ENCODE measurements around the gene HMCN2. TPM values are rescaled to one million over a fixed set of nuclear protein-coding genes. Genes with fewer than 3 reads are reported as not detected.

The HMCN2 gene
- total and polyA plus RNA-seq, 4 donors, result 0.24 to 1.8 (median 0.29) TPM

- WGBS, result 87% methylated on average over 16 of the region's 16 CpGs
- Histone ChIP-seq H3K4me1 (ENCODE audit: control insufficient read depth in 4 of 4, insufficient read depth in 4 of 4, low read length in 3 of 4) (no peaks in the 10 kb centered on the region), H3K9ac (ENCODE audit: low read depth in 1 of 2, low read length in 2 of 2) (no peak overlapping the region), H3K9me3 (ENCODE audit: control insufficient read depth in 4 of 4, low read length in 3 of 4) (no peaks in the 10 kb centered on the region), H3K27me3 (ENCODE audit: control insufficient read depth in 4 of 4, insufficient read depth in 4 of 4, low read length in 3 of 4) (no peaks in the 10 kb centered on the region), H3K4me3 (ENCODE audit: low read depth in 1 of 3, low read length in 3 of 3) (no peak overlapping the region), H3K27ac (ENCODE audit: low read depth in 1 of 2, low read length in 2 of 2) (no peak overlapping the region), H3K36me3 (ENCODE audit: control insufficient read depth in 4 of 4, insufficient read depth in 3 of 4, low read depth in 1 of 4, low read length in 3 of 4) (peaks cover 11 to 85% (median 46%) of the 10 kb centered on the region in 4 donors)
- DNase-seq (ENCODE audit: low spot score), result no peak
- no peak for TF ChIP-seq HNF4G (IDR thresholded peaks at IDR 0.05)
- TF ChIP-seq EGR1 (IDR thresholded peaks at IDR 0.05; ENCODE audit: low read depth in 2 of 2), result no peak
- no peak for TF ChIP-seq HNF4A (conservative IDR thresholded peaks at IDR 0.05)
- TF ChIP-seq NR2F2 (IDR thresholded peaks at IDR 0.05), result no peak
- TF ChIP-seq, protein P1, sequence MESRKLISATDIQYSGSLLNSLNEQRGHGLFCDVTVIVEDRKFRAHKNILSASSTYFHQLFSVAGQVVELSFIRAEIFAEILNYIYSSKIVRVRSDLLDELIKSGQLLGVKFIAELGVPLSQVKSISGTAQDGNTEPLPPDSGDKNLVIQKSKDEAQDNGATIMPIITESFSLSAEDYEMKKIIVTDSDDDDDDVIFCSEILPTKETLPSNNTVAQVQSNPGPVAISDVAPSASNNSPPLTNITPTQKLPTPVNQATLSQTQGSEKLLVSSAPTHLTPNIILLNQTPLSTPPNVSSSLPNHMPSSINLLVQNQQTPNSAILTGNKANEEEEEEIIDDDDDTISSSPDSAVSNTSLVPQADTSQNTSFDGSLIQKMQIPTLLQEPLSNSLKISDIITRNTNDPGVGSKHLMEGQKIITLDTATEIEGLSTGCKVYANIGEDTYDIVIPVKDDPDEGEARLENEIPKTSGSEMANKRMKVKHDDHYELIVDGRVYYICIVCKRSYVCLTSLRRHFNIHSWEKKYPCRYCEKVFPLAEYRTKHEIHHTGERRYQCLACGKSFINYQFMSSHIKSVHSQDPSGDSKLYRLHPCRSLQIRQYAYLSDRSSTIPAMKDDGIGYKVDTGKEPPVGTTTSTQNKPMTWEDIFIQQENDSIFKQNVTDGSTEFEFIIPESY (IDR thresholded peaks at IDR 0.05), result no peak
- TF ChIP-seq TAF1 (conservative IDR thresholded peaks at IDR 0.05), result no peak
- TF ChIP-seq, protein P2, sequence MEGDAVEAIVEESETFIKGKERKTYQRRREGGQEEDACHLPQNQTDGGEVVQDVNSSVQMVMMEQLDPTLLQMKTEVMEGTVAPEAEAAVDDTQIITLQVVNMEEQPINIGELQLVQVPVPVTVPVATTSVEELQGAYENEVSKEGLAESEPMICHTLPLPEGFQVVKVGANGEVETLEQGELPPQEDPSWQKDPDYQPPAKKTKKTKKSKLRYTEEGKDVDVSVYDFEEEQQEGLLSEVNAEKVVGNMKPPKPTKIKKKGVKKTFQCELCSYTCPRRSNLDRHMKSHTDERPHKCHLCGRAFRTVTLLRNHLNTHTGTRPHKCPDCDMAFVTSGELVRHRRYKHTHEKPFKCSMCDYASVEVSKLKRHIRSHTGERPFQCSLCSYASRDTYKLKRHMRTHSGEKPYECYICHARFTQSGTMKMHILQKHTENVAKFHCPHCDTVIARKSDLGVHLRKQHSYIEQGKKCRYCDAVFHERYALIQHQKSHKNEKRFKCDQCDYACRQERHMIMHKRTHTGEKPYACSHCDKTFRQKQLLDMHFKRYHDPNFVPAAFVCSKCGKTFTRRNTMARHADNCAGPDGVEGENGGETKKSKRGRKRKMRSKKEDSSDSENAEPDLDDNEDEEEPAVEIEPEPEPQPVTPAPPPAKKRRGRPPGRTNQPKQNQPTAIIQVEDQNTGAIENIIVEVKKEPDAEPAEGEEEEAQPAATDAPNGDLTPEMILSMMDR (IDR thresholded peaks at IDR 0.05; ENCODE audit: low read depth, low read length, missing input control), result no peak
- TF ChIP-seq, protein P3, sequence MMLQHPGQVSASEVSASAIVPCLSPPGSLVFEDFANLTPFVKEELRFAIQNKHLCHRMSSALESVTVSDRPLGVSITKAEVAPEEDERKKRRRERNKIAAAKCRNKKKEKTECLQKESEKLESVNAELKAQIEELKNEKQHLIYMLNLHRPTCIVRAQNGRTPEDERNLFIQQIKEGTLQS (IDR thresholded peaks at IDR 0.05), result no peak
Observed at GRCh38 chr9:130480673-130481072, 215.1 kb downstream of the HMCN2 start.

DNA sequence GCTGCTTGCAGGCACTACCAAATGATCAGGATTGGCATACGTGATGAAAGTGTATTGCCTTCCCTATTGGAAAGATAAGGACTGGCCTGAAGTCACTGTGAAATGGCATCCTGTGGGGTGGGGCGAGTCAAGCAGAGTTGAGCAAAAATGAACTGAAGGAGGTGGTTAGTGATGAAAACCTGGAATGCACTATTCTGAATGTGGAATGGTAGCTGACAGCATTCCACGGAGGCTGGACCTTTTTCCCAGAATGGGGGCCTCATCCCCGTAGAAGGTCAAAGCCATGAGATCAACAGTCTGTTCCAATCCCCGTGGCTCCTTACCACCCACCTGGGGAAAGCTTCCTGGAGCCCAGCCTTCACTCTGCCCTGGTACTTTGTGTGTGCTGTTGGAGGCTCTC lies 216.9 kb downstream of the HMCN2 start:
- H3K36me3 ChIP-seq (ENCODE audit: control insufficient read depth in 4 of 4, insufficient read depth in 3 of 4, low read depth in 1 of 4, low read length in 3 of 4), result peaks cover 5 to 77% (median 48%) of the 10 kb centered on the region in 4 donors
- H3K4me1 ChIP-seq (ENCODE audit: control insufficient read depth in 4 of 4, insufficient read depth in 4 of 4, low read length in 3 of 4), result no peaks in the 10 kb centered on the region
- TF ChIP-seq HNF4G (IDR thresholded peaks at IDR 0.05), result no peak
- TF ChIP-seq, protein P2 (IDR thresholded peaks at IDR 0.05; ENCODE audit: low read depth, low read length, missing input control), result no peak
- no peak for TF ChIP-seq HNF4A (conservative IDR thresholded peaks at IDR 0.05)
- TF ChIP-seq NR2F2 (IDR thresholded peaks at IDR 0.05), result no peak
- no peak for TF ChIP-seq FOXA2 (IDR thresholded peaks at IDR 0.05)
- no peak for TF ChIP-seq FOXA1 (IDR thresholded peaks at IDR 0.05)
- TF ChIP-seq EGR1 (IDR thresholded peaks at IDR 0.05; ENCODE audit: low read depth in 2 of 2), result no peak
- DNase-seq (ENCODE audit: low spot score), result no peak
- H3K27me3 ChIP-seq (ENCODE audit: control insufficient read depth in 4 of 4, insufficient read depth in 4 of 4, low read length in 3 of 4), result no peaks in the 10 kb centered on the region
- H3K27ac ChIP-seq (ENCODE audit: low read depth in 1 of 2, low read length in 2 of 2), result no peak overlapping the region
- WGBS, result 74% methylated on average over 5 of the region's 5 CpGs
- H3K9ac ChIP-seq (ENCODE audit: low read depth in 1 of 2, low read length in 2 of 2), result no peak overlapping the region
- H3K9me3 ChIP-seq (ENCODE audit: control insufficient read depth in 4 of 4, low read length in 3 of 4), result no peaks in the 10 kb centered on the region
- H3K4me3 ChIP-seq (ENCODE audit: low read depth in 1 of 3, low read length in 3 of 3), result no peak overlapping the region

Data from liver (tissue), 9 donors.